Measurements from ENCODE around the gene OXGR1. TPM values are rescaled to one million over a fixed set of nuclear protein-coding genes. Genes with fewer than 3 reads are reported as not detected.

The OXGR1 gene
- polyA plus RNA-seq, 1 donor (not counting 4 experiments of a cell fraction or from before 2014, with no cell fraction given), result not detected

DNA sequence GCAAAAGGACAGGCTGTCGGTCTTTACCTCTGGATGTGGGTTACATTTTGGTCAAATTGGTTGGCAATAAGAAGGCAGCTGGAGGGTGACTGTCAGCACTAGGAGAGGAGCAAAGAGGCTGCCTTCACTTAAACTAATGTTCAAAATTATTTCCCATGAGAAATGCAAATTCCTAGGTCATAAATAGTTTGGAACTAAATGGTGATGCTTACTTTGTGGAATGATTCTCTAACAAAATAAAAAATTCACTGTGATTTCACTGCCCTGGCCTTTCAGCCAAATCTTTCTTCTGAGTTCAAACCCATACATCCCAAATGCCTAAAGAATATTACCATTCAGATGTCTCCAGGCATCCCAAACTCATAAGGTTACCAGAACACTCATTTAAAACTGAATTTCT lies 25.0 kb upstream of the OXGR1 start:
- dilution Hi-C loops (cut with MboI; ENCODE audit: extremely low pct_ligation_motif_present, low sequenced_read_pairs), result no loop called here
- Histone ChIP-seq H3K36me3 (ENCODE audit: control insufficient read depth in 2 of 2, extremely low read depth in 1 of 2, insufficient read depth in 2 of 2, low read length in 2 of 2) (no peaks in the 10 kb centered on the region), H3K27me3 (ENCODE audit: control insufficient read depth, extremely low read depth, insufficient read depth, low read length) (peaks cover 7% of the 10 kb centered on the region), H3K27ac (ENCODE audit: control insufficient read depth, insufficient read depth, low read length) (no peak overlapping the region), H3K9ac (ENCODE audit: control insufficient read depth, extremely low read depth, insufficient read depth, low read length) (no peak overlapping the region), H4K20me1 (ENCODE audit: control insufficient read depth, extremely low read depth, insufficient read depth, low read length) (no peaks in the 10 kb centered on the region), H3K4me2 (ENCODE audit: control insufficient read depth, extremely low read depth, insufficient read depth, low read depth, low read length) (no peak overlapping the region), H3K9me3 (ENCODE audit: control insufficient read depth, low read depth, low read length) (no peaks in the 10 kb centered on the region), H3K4me3 (ENCODE audit: control insufficient read depth in 2 of 3, extremely low read depth in 1 of 3, insufficient read depth in 2 of 3, low read depth in 1 of 3, low read length in 3 of 3) (no peak overlapping the region), H2AFZ (ENCODE audit: control insufficient read depth, low read length) (no peak overlapping the region), H3K4me1 (ENCODE audit: control insufficient read depth, extremely low read depth, insufficient read depth, low read length) (no peaks in the 10 kb centered on the region), H3K79me2 (ENCODE audit: control insufficient read depth, insufficient read depth, low read length) (no peaks in the 10 kb centered on the region), H3K9me1 (ENCODE audit: control insufficient read depth, extremely low read depth, insufficient read depth, low read length) (no peaks in the 10 kb centered on the region)
- FAIRE-seq (no peak), DNase-seq (ENCODE audit: low read depth, low spot score) (no peak)
- no peak for TF ChIP-seq EZH2 (IDR thresholded peaks at IDR 0.05; ENCODE audit: low read length)
- TF ChIP-seq, protein P1, sequence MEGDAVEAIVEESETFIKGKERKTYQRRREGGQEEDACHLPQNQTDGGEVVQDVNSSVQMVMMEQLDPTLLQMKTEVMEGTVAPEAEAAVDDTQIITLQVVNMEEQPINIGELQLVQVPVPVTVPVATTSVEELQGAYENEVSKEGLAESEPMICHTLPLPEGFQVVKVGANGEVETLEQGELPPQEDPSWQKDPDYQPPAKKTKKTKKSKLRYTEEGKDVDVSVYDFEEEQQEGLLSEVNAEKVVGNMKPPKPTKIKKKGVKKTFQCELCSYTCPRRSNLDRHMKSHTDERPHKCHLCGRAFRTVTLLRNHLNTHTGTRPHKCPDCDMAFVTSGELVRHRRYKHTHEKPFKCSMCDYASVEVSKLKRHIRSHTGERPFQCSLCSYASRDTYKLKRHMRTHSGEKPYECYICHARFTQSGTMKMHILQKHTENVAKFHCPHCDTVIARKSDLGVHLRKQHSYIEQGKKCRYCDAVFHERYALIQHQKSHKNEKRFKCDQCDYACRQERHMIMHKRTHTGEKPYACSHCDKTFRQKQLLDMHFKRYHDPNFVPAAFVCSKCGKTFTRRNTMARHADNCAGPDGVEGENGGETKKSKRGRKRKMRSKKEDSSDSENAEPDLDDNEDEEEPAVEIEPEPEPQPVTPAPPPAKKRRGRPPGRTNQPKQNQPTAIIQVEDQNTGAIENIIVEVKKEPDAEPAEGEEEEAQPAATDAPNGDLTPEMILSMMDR (optimal IDR thresholded peaks at IDR 0.05 in 1 of 3, IDR thresholded peaks at IDR 0.05 in 1 of 3, conservative IDR thresholded peaks at IDR 0.05 in 1 of 3; ENCODE audit: extremely low read depth in 1 of 3, insufficient read depth in 2 of 3, low read length in 3 of 3), result no peak

DNA sequence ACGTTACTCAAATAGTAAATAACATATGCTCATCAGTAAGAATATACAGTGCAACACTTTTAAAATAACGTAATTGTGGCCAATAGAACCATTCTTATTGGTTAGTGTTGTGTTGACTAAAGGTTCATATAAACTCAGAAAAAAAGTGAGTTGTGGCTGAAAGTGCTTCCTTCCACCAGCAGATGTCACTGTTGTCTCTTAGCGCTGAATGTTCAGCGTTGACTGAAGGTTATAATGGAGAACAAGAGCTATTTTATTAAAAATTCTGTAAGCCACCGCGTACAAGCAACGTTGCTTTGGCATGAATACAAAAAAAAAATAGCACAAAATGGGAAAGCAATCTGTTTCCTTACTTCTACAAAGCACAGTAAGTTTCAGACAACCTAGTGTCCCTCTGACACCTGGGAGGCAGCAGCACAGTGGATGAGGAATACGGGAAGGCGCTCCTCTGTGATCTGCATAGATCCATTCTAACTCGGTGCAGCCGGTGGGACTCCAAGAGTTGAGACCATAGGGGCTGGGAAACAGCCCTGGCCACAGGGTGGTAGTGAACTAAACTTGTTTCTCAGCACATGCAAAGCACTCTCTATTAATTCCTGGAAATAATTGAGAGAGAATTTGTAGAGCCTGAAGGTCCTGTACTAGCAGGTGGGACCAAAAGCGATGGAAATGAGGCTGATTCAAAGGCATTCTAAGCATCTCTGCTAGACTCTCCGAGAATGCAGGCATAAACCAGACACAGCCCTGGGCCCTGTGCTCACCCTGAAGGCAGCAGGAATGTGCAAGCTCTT lies 23.9 kb upstream of the OXGR1 start:
- TF ChIP-seq, protein P1 (optimal IDR thresholded peaks at IDR 0.05 in 1 of 3, IDR thresholded peaks at IDR 0.05 in 1 of 3, conservative IDR thresholded peaks at IDR 0.05 in 1 of 3; ENCODE audit: extremely low read depth in 1 of 3, insufficient read depth in 2 of 3, low read length in 3 of 3), result peak; percentile 69 to 81 (median 80)
- TF ChIP-seq EZH2 (IDR thresholded peaks at IDR 0.05; ENCODE audit: low read length), result no peak
- H3K9ac ChIP-seq (ENCODE audit: control insufficient read depth, extremely low read depth, insufficient read depth, low read length), result no peak overlapping the region
- no peaks in the 10 kb centered on the region for H3K9me1 ChIP-seq (ENCODE audit: control insufficient read depth, extremely low read depth, insufficient read depth, low read length)
- H4K20me1 ChIP-seq (ENCODE audit: control insufficient read depth, extremely low read depth, insufficient read depth, low read length), result no peaks in the 10 kb centered on the region
- H3K9me3 ChIP-seq (ENCODE audit: control insufficient read depth, low read depth, low read length), result no peaks in the 10 kb centered on the region
- peak overlapping the region; percentile 54 for H3K4me2 ChIP-seq (ENCODE audit: control insufficient read depth, extremely low read depth, insufficient read depth, low read depth, low read length)
- H3K4me1 ChIP-seq (ENCODE audit: control insufficient read depth, extremely low read depth, insufficient read depth, low read length), result no peaks in the 10 kb centered on the region
- FAIRE-seq (peak; percentile 91), DNase-seq (ENCODE audit: low read depth, low spot score) (peak; percentile 9)
- no peak overlapping the region for H3K27ac ChIP-seq (ENCODE audit: control insufficient read depth, insufficient read depth, low read length)
- H3K27me3 ChIP-seq (ENCODE audit: control insufficient read depth, extremely low read depth, insufficient read depth, low read length), result peaks cover 7% of the 10 kb centered on the region
- no peaks in the 10 kb centered on the region for H3K36me3 ChIP-seq (ENCODE audit: control insufficient read depth in 2 of 2, extremely low read depth in 1 of 2, insufficient read depth in 2 of 2, low read length in 2 of 2)
- H3K4me3 ChIP-seq (ENCODE audit: control insufficient read depth in 2 of 3, extremely low read depth in 1 of 3, insufficient read depth in 2 of 3, low read depth in 1 of 3, low read length in 3 of 3), result no peak overlapping the region
- dilution Hi-C loops (cut with MboI; ENCODE audit: extremely low pct_ligation_motif_present, low sequenced_read_pairs), result no loop called here
- H3K79me2 ChIP-seq (ENCODE audit: control insufficient read depth, insufficient read depth, low read length), result no peaks in the 10 kb centered on the region
- peak overlapping the region; percentile 21 for H2AFZ ChIP-seq (ENCODE audit: control insufficient read depth, low read length)

Measured in keratinocyte (primary cell).